K562 (cell line): Measurements from ENCODE around the gene PPM1G. TPM values are rescaled to one million over a fixed set of nuclear protein-coding genes. Genes with fewer than 3 reads are reported as not detected.

Source experiments
- AFF4 ChIP-seq: sonication (generic); formaldehyde crosslinking; IDR thresholded peaks from 2 replicates; pipeline ENCODE4 v1.8.0; 2023; ENCODE audit warnings: mild to moderate bottlenecking, missing genetic modification reagents
- CHAMP1 ChIP-seq: fragments of 450-650 bp; IDR thresholded peaks from 2 replicates; pipeline ENCODE4 v1.6.1; 2016; ENCODE audit warnings: mild to moderate bottlenecking
- FOXJ2 ChIP-seq: fragments of 200-800 bp; sonication (Bioruptor generic); IDR thresholded peaks from 2 replicates; pipeline ENCODE4 v1.6.1; 2016; ENCODE audit warnings: missing genetic modification characterization, missing compliant biosample characterization
- GATAD2A ChIP-seq: fragments of 450-650 bp; IDR thresholded peaks from 2 replicates; pipeline ENCODE4 v1.6.1; 2017
- GTF2F1 ChIP-seq: IDR thresholded peaks from 2 replicates; pipeline ENCODE4 v1.6.1; 2011; ENCODE audit warnings: low read depth, low read length, improper control_type of control experiment
- KLF1 ChIP-seq: fragments of 450-650 bp; IDR thresholded peaks from 2 replicates; pipeline ENCODE4 v1.6.1; 2016; ENCODE audit warnings: missing genetic modification characterization, missing compliant biosample characterization
- MBD2 ChIP-seq: sonication (generic); IDR thresholded peaks from 2 replicates; pipeline ENCODE4 v1.6.1; 2016; ENCODE audit warnings: low read depth, borderline replicate concordance
- MTF1 ChIP-seq: fragments of 250-450 bp; sonication (Bioruptor Pico); IDR thresholded peaks from 2 replicates; pipeline ENCODE4 v1.9.0; 2021; ENCODE audit warnings: moderate library complexity, mild to moderate bottlenecking, inconsistent platforms, borderline replicate concordance
- OTX1 ChIP-seq: fragments of 450-650 bp; formaldehyde crosslinking; IDR thresholded peaks from 2 replicates; pipeline ENCODE4 v1.4.0; 2022; ENCODE audit warnings: mild to moderate bottlenecking
- POU5F1 ChIP-seq: fragments of 150-350 bp; IDR thresholded peaks from 2 replicates; pipeline ENCODE4 v1.6.1; 2014; ENCODE audit warnings: borderline replicate concordance, low read length, low read depth, mild to moderate bottlenecking; ENCODE audit not compliant: partially characterized antibody
- STAT5B ChIP-seq: fragments of 250-450 bp; sonication (Bioruptor Pico); IDR thresholded peaks from 2 replicates; pipeline ENCODE4 v1.8.0; 2021; ENCODE audit warnings: mild to moderate bottlenecking, inconsistent platforms
- ZNF785 ChIP-seq: fragments of 250-450 bp; sonication (Bioruptor Pico); IDR thresholded peaks from 2 replicates; pipeline ENCODE4 v1.4.0; 2020; ENCODE audit warnings: mild to moderate bottlenecking
- polyA plus RNA-seq, 8 experiments: library from polyadenylated mRNA; depleted of rRNA in 4 of 8; stranded (reverse) in 5 of 8; unstranded in 3 of 8; fragments of >200 nt; fragmentation: Nextera tagmentation in 2 of 8; fragmentation: Illumina TruSeq in 1 of 8; extraction: Ambion mirVana in 2 of 8; extraction: Trizol in 1 of 8; gene quantifications; 2 replicates each; pipeline versions ENCODE4 v1.2.1 to v1.2.3, GENCODE V29; 2011 to 2014; ENCODE audit warnings: inconsistent platforms in 1 of 8, missing spikeins in 1 of 8
- total RNA-seq, 7 experiments: library from RNA; depleted of rRNA in 6 of 7; stranded (reverse); fragments of >200 nt in 6 of 7; fragmentation: Illumina TruSeq in 2 of 7; extraction: Trizol in 2 of 7; gene quantifications; 2 replicates each; pipeline versions ENCODE4 v1.2.1 to v1.2.3, GENCODE V29; 2011 to 2021; ENCODE audit warnings: low replicate concordance in 1 of 7
- TF ChIP-seq, protein P1 (sequence below): fragments of 250-450 bp; sonication (Bioruptor Pico); IDR thresholded peaks from 2 replicates; pipeline ENCODE4 v1.8.0; 2021; ENCODE audit warnings: mild to moderate bottlenecking, moderate library complexity
- TF ChIP-seq, protein P2 (sequence below): sonication (generic); formaldehyde crosslinking; IDR thresholded peaks from 2 replicates; pipeline ENCODE4 v1.8.1; 2023; ENCODE audit warnings: mild to moderate bottlenecking, missing genetic modification reagents

Gene PPM1G
- total and polyA plus RNA-seq, 9 of the 15 experiments (the other 6 are each of a cell fraction or from before 2014, with no cell fraction given), result 61.7 to 230 (median 153) TPM

GRCh38 chr2:27370816-27371620 lies 38.4 kb downstream of the PPM1G start (continued):
- TF ChIP-seq, protein P1, sequence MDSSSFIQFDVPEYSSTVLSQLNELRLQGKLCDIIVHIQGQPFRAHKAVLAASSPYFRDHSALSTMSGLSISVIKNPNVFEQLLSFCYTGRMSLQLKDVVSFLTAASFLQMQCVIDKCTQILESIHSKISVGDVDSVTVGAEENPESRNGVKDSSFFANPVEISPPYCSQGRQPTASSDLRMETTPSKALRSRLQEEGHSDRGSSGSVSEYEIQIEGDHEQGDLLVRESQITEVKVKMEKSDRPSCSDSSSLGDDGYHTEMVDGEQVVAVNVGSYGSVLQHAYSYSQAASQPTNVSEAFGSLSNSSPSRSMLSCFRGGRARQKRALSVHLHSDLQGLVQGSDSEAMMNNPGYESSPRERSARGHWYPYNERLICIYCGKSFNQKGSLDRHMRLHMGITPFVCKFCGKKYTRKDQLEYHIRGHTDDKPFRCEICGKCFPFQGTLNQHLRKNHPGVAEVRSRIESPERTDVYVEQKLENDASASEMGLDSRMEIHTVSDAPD (CRISPR knock-in tag), result no peak
- TF ChIP-seq POU5F1 (no peak), KLF1 (tag) (no peak), GTF2F1 (no peak), AFF4 (CRISPR knock-in tag) (no peak), GATAD2A (no peak), MBD2 (no peak), STAT5B (CRISPR knock-in tag) (no peak), ZNF785 (CRISPR knock-in tag) (no peak), MTF1 (CRISPR knock-in tag) (no peak), OTX1 (CRISPR knock-in tag) (no peak), CHAMP1 (no peak), FOXJ2 (tag) (no peak)
- TF ChIP-seq, protein P2, sequence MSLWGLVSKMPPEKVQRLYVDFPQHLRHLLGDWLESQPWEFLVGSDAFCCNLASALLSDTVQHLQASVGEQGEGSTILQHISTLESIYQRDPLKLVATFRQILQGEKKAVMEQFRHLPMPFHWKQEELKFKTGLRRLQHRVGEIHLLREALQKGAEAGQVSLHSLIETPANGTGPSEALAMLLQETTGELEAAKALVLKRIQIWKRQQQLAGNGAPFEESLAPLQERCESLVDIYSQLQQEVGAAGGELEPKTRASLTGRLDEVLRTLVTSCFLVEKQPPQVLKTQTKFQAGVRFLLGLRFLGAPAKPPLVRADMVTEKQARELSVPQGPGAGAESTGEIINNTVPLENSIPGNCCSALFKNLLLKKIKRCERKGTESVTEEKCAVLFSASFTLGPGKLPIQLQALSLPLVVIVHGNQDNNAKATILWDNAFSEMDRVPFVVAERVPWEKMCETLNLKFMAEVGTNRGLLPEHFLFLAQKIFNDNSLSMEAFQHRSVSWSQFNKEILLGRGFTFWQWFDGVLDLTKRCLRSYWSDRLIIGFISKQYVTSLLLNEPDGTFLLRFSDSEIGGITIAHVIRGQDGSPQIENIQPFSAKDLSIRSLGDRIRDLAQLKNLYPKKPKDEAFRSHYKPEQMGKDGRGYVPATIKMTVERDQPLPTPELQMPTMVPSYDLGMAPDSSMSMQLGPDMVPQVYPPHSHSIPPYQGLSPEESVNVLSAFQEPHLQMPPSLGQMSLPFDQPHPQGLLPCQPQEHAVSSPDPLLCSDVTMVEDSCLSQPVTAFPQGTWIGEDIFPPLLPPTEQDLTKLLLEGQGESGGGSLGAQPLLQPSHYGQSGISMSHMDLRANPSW (CRISPR knock-in tag), result no peak
